HG03159 (cell line): ENCODE data around the gene NOTCH3.

Source experiments
- ATAC-seq: cut with Tn5 transposase; IDR thresholded peaks from one replicate; pipeline ENCODE4 v1.9.1; 2021; ENCODE audit warnings: mild to moderate bottlenecking, moderate library complexity; ENCODE audit not compliant: unreplicated experiment

Gene NOTCH3

GRCh38 chr19:15197275-15197941 lies 3.4 kb downstream of the NOTCH3 start:
- no peak for ATAC-seq

GRCh38 chr19:15196360-15197005 lies 4.3 kb downstream of the NOTCH3 start:
- no peak for ATAC-seq

DNA sequence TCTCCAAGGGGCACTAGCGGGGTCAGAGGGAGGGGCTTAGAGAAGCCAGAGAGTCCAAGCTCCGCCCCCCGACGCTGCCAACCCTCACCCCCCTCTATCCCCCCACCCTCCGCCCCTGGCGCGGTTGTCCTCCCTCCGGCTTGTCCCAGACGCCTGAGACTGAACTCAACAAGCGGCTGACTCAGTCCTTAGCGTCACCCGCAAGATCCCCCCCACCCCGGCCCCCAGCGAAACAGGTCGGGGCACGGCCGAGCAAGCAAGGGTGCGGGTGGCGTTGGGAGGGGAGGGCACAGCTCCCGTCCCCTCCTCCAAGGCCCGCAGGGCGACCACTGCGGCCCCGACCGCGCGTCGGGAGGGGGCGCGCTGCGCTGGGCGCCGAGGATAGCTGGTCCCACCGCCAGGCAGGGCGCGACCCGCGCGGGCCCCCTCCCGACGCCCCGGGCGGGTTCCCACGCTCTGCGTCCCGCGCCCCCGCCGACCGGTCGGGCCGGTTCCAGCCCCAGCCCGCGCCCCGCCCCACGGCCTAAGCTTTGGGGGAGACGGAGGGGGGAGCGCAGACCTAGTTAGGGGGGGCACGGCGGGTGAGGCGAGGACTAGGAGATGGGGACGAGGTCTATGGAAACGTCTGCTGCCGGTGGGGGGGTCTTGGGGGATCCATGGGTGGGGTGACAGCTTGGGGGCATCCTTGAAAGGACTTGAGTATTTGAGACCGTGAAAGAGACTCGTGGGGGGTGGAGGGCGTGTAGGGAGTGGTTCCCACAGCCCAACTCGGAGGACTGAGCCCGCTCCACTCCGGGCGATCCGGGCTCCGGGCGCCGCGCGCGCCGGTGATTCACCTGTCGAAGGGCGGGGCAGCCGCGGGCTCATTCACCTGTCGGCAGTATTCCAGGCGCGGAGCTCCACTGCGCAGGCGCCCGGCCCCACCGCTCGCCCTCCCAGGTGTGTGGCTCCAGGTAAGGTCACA lies 5.1 kb downstream of the NOTCH3 start:
- no peak for ATAC-seq

GRCh38 chr19:15194938-15195337 lies 5.9 kb downstream of the NOTCH3 start:
- no peak for ATAC-seq

DNA sequence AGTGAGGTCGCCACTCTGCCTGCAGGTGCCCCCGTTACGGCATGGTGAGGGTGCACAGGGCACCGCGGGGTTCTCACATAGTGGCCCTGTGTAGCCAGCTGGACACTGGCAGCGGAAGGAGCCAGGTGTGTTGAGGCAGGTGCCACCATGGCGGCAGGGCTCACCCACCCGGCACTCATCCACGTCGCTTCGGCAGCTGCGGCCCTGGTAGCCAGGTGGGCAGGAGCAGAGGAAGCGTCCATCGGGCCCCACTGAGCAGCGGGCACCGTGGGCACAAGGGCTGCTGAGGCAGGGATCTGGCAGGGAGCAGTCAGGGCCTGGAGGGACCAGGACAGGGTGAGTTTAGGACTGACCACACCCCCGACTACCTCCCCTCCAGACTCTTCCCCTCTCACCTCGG lies 8.8 kb downstream of the NOTCH3 start:
- no peak for ATAC-seq

GRCh38 chr19:15191514-15191913 lies 9.3 kb downstream of the NOTCH3 start:
- ATAC-seq = no peak

DNA sequence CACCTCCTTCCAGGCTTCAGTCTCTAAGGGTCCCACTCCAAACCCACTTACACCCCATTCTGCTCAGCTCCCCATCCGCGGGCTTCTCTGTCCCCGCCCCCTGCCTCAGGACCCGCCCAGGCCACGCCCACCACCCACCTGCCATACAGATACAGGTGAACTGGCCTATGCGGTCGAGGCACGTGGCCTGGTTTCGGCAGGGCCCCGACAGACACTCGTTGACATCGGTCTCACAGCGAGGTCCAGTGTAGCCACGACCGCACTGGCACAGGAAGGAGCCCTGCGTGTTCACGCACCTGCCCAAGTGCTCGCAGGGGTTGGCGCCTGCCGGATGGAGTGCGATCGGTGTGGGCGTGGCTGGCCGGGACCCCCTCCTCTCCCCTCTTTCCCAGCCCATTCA lies 11.9 kb downstream of the NOTCH3 start:
- ATAC-seq = no peak

- no peak for ATAC-seq
Measured at GRCh38 chr19:15187026-15188007, 13.5 kb downstream of the NOTCH3 start.

DNA sequence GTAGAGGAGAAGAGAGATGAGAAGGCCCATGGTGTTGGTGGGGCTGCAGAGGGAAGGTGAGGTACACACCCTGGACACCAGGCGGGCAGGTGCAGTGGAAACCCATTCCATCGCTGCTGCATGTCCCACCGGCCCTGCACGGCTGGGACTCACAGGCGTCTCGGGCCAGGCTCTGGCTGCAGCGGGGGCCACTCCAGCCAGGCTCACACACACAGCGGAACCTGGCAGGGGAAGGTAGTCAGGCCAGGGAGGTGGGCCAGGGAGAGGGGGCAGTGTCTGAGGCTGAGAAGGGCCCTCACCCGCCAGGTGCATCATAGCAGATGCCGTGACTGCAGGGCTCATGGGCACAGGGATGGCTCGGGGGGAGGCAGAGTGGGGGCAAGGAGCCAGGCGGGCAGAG lies 15.6 kb downstream of the NOTCH3 start:
- ATAC-seq = no peak

DNA sequence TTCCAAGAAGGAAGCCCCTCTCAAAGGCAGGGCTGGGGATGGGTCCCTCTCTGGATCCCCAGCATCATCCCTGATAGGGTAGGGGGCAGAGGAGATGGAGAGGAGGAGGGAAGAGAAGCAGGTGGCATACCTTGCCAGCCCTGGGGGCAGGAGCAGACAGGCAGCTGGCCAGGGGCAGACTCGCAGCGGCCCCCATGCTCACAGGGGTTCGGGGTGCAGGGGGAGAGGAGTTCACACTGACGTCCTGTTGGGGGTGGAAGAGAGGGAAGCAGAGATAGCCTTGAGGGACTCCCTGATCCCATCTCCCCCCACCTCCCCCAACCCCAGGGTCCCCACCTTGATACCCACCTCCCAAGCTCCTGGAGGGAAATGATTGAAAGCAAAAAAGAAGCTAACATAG lies 16.0 kb downstream of the NOTCH3 start:
- no peak for ATAC-seq

GRCh38 chr19:15181394-15181793 lies 19.4 kb downstream of the NOTCH3 start:
- no peak for ATAC-seq

GRCh38 chr19:15180451-15181390 lies 20.1 kb downstream of the NOTCH3 start:
- no peak for ATAC-seq

DNA sequence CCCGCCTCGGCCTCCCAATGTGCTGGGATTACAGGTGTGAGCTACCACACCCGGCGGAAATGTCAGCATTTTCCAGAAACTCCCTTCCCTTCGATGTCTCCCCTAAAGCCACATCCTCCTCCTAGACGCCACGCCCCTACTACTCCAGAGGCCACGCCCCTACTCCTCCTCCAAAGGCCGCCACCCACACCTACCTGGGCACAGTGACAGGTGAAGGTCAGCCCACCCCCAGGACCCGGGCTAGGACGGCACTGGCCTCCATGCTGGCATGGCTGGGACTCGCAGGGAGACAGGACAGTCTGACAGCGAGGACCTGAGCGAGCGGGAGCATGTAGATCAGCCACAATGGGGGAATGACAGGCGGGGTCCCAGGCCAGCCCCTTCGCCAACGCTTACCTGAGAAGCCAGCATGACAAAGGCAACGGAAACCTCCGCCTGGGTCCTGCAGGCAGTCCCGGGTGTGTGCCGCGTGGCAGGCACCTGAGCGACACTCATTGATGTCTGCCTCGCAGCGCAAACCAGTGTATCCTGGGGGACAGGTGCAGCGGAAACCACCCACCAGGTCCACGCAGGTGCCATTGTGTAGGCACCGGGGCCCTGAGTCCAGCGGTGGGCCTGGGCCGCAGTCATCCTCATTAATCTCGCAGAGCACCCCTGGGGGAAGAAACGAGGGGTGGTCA lies 22.0 kb downstream of the NOTCH3 start:
- no peak for ATAC-seq

DNA sequence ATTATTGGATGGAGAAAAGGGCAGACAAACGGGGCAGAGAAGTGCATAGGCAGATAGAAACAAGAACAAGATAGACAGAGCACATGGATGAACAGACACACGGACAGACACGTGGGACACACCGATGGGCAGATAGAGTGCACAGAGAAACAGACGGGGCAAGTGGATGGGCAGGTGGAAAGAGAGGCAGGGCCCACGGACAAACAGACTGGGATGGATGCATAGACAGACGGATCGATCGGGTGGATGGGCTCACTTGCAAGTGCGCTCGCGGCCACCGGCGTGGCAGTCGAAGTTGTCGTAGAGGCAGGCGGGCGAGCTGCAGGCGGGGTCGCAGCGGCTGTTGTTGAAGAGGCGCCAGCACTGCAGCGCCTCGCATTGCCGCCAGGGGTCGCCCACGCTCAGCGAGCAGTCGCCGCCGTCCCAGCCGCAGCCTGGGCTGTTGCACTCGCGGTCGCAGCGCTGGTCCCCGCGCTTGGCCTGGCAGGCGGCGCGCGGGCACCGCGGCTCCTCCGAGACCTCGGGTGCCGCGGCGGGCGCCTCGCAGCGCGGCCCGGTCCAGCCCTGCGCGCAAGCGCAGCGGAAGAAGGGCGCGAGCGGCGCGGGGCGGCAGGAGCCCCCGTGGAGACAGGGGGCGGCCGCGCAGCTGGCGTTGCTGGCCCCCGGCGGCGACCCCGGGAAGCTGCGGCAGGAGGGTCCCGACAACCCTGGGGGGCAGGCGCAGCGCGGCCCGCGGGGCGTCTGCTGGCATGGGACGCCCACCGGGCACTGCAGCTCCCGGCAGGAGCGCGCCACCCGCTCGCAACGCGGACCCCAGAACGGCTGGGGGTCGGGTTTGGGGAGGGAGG lies 23.3 kb downstream of the NOTCH3 start:
- ATAC-seq = peak; percentile 70

DNA sequence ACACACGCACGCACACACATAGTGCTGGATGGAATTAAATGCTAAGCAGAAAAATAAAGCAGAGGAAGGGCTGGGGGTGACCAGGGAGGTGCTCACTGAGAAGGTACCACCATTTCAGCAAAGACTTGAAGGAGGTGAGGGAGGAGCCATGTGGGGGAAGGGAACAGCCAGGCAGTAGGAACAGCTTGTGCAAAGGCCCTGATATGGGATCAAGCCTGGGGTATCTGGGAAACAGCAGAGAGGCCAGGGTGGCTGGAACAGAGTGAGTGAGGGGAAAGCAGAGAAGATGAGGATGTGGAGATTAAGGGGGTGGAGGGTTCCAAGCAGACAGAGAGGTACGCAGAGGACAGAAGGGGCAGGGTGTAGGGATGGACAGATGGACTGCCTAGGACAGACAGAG lies 25.2 kb downstream of the NOTCH3 start:
- no peak for ATAC-seq

GRCh38 chr19:15173746-15174404 lies 26.9 kb downstream of the NOTCH3 start:
- no peak for ATAC-seq

DNA sequence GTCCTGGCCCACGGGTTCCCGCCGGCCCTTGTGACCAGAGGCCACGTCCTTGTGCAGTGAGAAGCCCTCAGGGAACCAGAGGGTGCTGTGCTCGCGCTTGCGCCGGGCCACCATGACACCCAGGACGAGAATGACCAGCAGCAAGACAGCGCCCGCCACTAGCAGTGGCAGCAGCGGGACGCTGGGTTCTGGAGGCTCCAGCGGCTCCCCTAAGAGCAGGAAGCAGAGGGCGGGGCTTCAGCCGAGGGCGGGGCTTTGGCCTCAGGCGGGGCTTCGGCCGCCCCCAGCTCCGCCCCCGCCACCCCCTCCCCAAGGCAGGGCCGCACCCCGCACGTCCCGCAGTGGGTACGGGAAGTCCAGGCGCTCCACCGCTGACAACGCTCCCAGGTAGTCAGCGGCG lies 30.4 kb downstream of the NOTCH3 start:
- ATAC-seq = no peak
